ENCODE results near the gene SSTR5. TPM values are rescaled to one million over a fixed set of nuclear protein-coding genes. Genes with fewer than 3 reads are reported as not detected.

Gene SSTR5
- total RNA-seq, 1 experiment from 2014 or later = not detected

DNA sequence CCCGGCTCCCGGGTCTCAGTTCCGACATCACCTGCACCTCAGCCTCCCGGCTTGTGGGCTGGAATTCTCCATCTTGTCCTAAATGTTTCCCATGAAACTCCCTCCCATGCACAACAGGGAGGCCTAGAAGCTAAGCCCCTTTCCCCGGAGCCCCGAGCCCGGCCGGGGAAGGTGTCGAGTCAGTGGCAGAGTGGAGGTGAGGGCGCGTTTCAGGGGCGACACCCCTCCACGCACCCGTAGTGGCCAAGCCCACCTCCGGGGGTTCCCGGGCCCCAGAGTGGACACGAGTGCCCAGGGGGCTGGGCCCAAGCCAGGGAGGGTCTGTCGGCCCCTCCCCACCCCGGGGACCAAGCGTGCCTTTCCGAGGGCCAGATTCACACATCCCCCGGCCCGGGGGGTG, 48.5 kb downstream of the SSTR5 start:
- no peak for DNase-seq
- CTCF ChIA-PET = no interaction called here
- Mint-ChIP-seq H3K9me3 (ENCODE audit: low read depth, unreplicated experiment) (no peaks in the 10 kb centered on the region), H3K4me1 (ENCODE audit: low read depth, unreplicated experiment) (no peaks in the 10 kb centered on the region), H3K4me3 (ENCODE audit: low read depth, unreplicated experiment) (no peak overlapping the region), H3K27ac (ENCODE audit: unreplicated experiment) (no peak overlapping the region), H3K27me3 (ENCODE audit: unreplicated experiment) (peaks cover 90% of the 10 kb centered on the region), H3K36me3 (ENCODE audit: insufficient read depth, unreplicated experiment) (peaks cover 8% of the 10 kb centered on the region)
- no TSS peak for BruUV-seq (replicated peaks)
- TF ChIP-seq, protein P1, sequence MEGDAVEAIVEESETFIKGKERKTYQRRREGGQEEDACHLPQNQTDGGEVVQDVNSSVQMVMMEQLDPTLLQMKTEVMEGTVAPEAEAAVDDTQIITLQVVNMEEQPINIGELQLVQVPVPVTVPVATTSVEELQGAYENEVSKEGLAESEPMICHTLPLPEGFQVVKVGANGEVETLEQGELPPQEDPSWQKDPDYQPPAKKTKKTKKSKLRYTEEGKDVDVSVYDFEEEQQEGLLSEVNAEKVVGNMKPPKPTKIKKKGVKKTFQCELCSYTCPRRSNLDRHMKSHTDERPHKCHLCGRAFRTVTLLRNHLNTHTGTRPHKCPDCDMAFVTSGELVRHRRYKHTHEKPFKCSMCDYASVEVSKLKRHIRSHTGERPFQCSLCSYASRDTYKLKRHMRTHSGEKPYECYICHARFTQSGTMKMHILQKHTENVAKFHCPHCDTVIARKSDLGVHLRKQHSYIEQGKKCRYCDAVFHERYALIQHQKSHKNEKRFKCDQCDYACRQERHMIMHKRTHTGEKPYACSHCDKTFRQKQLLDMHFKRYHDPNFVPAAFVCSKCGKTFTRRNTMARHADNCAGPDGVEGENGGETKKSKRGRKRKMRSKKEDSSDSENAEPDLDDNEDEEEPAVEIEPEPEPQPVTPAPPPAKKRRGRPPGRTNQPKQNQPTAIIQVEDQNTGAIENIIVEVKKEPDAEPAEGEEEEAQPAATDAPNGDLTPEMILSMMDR (IDR thresholded peaks at IDR 0.05; ENCODE audit: unreplicated experiment) = no peak
- intact Hi-C loops (cut with micrococcal nuclease; ENCODE audit: unreplicated experiment) = no loop called here

DNA sequence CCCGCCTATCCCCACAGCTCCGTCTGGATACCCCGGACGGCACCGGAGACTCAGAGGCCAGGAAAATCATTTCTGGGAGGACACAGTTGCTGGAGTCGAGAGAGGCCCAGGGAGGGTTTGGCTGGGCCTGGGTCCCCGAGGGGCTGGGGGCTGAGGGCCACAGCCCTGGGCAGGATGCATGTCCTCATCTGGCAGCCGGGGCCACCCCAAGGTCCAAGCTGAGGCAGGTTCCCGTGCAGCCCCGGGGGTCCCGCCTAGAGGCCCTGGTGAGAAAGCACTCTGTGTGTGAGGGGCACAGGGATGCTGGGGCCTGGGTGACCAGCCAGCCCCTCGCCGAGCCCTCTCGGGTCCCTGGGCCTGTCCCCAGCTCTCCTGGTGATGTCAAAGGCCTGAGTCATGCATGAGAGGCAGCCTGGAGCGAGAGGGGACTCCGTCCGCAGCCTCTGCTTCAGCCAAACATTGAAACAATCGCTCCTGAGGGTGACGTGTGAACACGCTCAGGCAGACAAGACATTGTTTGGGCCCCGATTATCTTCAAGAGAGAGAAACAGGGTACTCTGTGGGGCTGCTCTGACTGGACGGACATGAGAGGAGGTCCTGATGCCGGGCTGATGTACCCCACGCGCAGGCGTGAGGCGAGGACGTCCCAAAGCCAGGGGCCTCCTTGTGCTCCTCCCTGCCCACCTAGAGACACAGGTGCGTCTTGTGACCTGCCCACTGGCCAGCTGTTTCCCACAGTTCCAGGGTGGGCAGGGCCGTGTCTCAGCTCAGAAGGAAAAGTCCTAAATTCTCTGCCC, 49.3 kb downstream of the SSTR5 start:
- Mint-ChIP-seq H3K4me1 (ENCODE audit: low read depth, unreplicated experiment) (no peaks in the 10 kb centered on the region), H3K9me3 (ENCODE audit: low read depth, unreplicated experiment) (no peaks in the 10 kb centered on the region), H3K27me3 (ENCODE audit: unreplicated experiment) (peaks cover 90% of the 10 kb centered on the region), H3K27ac (ENCODE audit: unreplicated experiment) (no peak overlapping the region), H3K4me3 (ENCODE audit: low read depth, unreplicated experiment) (no peak overlapping the region), H3K36me3 (ENCODE audit: insufficient read depth, unreplicated experiment) (peaks cover 8% of the 10 kb centered on the region)
- intact Hi-C loops (cut with micrococcal nuclease; ENCODE audit: unreplicated experiment) = no loop called here
- DNase-seq = no peak
- CTCF ChIA-PET = no interaction called here
- no TSS peak for BruUV-seq (replicated peaks)
- TF ChIP-seq, protein P1 (IDR thresholded peaks at IDR 0.05; ENCODE audit: unreplicated experiment) = no peak

DNA sequence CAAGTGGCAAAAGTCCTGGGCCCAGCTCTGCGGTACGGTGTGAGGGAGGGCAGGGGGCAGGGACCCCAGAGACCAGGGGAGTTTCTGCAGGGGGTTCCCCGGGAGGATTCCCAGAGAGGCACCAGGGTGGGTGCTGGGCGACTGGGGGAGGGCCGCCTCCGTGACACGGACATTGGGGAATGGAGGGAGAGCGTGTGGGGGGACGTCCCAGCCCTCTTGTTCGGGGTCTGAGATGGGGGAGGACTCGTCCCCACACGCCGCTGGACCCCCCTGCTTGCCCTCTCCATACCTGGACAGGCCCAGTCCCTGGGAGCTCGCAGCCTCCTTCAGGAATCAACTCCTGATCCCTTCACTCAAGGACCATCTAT, 49.8 kb downstream of the SSTR5 start:
- H3K27ac Mint-ChIP-seq (ENCODE audit: unreplicated experiment) = no peak overlapping the region
- no peak for DNase-seq
- peaks cover 8% of the 10 kb centered on the region for H3K36me3 Mint-ChIP-seq (ENCODE audit: insufficient read depth, unreplicated experiment)
- no peaks in the 10 kb centered on the region for H3K9me3 Mint-ChIP-seq (ENCODE audit: low read depth, unreplicated experiment)
- TF ChIP-seq, protein P1 (IDR thresholded peaks at IDR 0.05; ENCODE audit: unreplicated experiment) = no peak
- CTCF ChIA-PET = no interaction called here
- H3K27me3 Mint-ChIP-seq (ENCODE audit: unreplicated experiment) = peaks cover 90% of the 10 kb centered on the region
- no peaks in the 10 kb centered on the region for H3K4me1 Mint-ChIP-seq (ENCODE audit: low read depth, unreplicated experiment)
- BruUV-seq (replicated peaks) = no TSS peak
- no peak overlapping the region for H3K4me3 Mint-ChIP-seq (ENCODE audit: low read depth, unreplicated experiment)
- intact Hi-C loops (cut with micrococcal nuclease; ENCODE audit: unreplicated experiment) = no loop called here

DNA sequence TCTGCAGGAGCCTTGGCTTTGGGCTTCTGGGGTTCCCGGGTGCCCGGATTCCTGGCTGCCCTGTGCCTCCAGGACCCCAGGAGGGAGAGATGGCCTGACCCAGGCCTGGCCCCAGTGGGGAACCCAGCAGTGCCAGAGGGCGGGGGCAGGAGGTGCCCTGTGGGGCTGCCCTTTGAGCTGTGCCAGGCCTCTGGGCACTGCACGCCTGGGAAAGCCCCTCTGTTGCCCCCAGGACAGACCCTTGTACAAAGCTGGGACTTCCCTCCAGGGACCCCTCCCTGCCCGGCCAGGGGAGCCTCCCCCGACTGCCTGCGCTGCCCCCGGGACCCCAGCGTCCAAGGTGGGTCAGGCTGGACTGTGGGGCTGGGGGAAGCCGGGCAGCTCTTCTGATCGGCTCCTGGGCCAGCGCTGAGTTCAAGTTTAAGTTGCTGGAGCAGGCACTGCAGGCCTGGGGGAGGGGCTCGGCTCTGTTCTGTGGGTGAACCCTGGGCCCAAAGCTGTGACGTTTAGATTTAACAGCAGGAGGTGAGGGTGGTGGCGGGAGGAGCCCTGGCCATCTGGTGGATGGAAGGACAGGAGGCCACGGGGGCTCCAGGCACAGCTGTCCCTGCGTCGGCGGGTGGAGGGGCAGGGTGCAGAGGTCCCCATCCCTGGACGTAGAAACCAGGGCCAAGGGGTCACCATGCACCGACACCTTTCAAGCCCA, 51.1 kb downstream of the SSTR5 start:
- no peak for DNase-seq
- Mint-ChIP-seq H3K9me3 (ENCODE audit: low read depth, unreplicated experiment) (no peaks in the 10 kb centered on the region), H3K36me3 (ENCODE audit: insufficient read depth, unreplicated experiment) (peaks cover 8% of the 10 kb centered on the region), H3K27ac (ENCODE audit: unreplicated experiment) (no peak overlapping the region), H3K4me1 (ENCODE audit: low read depth, unreplicated experiment) (no peaks in the 10 kb centered on the region), H3K4me3 (ENCODE audit: low read depth, unreplicated experiment) (no peak overlapping the region), H3K27me3 (ENCODE audit: unreplicated experiment) (peaks cover 90% of the 10 kb centered on the region)
- intact Hi-C loops (cut with micrococcal nuclease; ENCODE audit: unreplicated experiment) = no loop called here
- CTCF ChIA-PET = no interaction called here
- TF ChIP-seq, protein P1 (IDR thresholded peaks at IDR 0.05; ENCODE audit: unreplicated experiment) = no peak
- BruUV-seq (replicated peaks) = no TSS peak
